Activated naive CD4-positive, alpha-beta T cell treated with anti-CD3 and anti-CD28 coated beads, Interleukin-2, amount 50 U/mL, for 24 hours (primary cell): ENCODE measurements around the gene TBC1D23.
A peak's percentile ranks its signal among the peaks of the same experiment; 100 is the strongest.
"Not testable (repeated sequence)": the region's sequence is repeated elsewhere in the genome, so short reads cannot be mapped to it uniquely, and the experiment has no call there.

Experiments
- H3K27ac Mint-ChIP-seq: one replicate; pipeline ENCODE4 v1.8.0; 2021; ENCODE audit warnings: mild to moderate bottlenecking, mixed read lengths
- H3K27me3 Mint-ChIP-seq: one replicate; pipeline ENCODE4 v1.8.0; 2021; ENCODE audit warnings: mixed read lengths
- H3K36me3 Mint-ChIP-seq: one replicate; pipeline ENCODE4 v1.8.0; 2021; ENCODE audit warnings: mixed read lengths
- H3K4me1 Mint-ChIP-seq: one replicate; pipeline ENCODE4 v1.8.0; 2021; ENCODE audit warnings: mixed read lengths
- H3K4me3 Mint-ChIP-seq: one replicate; pipeline ENCODE4 v1.8.0; 2021; ENCODE audit warnings: mild to moderate bottlenecking, mixed read lengths
- H3K9me3 Mint-ChIP-seq: one replicate; pipeline ENCODE4 v1.8.0; 2021; ENCODE audit warnings: mixed read lengths

TBC1D23 gene

DNA sequence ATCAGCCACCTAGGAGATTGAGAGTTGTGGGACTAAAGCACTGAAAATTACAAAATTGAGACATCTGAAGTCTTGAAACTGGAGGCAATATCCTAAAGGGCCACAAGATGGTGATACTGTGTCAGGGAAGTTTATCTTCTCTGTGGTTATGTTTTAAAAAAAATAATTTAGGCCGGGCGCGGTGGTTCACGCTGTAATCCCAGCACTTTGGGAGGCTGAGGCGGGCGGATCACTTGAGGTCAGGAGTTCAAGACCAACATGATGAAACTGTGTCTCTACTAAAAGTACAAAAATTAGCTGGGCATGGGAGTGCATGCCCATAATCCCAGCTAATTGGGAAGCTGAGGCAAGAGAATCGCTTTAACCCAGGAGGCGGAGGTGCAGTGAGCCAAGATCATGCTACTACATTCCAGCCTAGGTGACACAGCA, 55.9 kb downstream of the TBC1D23 start:
- Mint-ChIP-seq H3K9me3 (no peaks in the 10 kb centered on the region), H3K4me1 (peaks cover 20% of the 10 kb centered on the region), H3K4me3 (peak overlapping the region; percentile 19), H3K27ac (peak overlapping the region; percentile 35), H3K27me3 (no peaks in the 10 kb centered on the region), H3K36me3 (peaks cover 4% of the 10 kb centered on the region)

- peaks cover 20% of the 10 kb centered on the region for H3K4me1 Mint-ChIP-seq
- no peaks in the 10 kb centered on the region for H3K27me3 Mint-ChIP-seq
- no peaks in the 10 kb centered on the region for H3K9me3 Mint-ChIP-seq
- peak overlapping the region; percentile 12 for H3K4me3 Mint-ChIP-seq
- peaks cover 4% of the 10 kb centered on the region for H3K36me3 Mint-ChIP-seq
- H3K27ac Mint-ChIP-seq, result no peak overlapping the region
Measured at GRCh38 chr3:100317912-100318311, 57.1 kb downstream of the TBC1D23 start.

DNA sequence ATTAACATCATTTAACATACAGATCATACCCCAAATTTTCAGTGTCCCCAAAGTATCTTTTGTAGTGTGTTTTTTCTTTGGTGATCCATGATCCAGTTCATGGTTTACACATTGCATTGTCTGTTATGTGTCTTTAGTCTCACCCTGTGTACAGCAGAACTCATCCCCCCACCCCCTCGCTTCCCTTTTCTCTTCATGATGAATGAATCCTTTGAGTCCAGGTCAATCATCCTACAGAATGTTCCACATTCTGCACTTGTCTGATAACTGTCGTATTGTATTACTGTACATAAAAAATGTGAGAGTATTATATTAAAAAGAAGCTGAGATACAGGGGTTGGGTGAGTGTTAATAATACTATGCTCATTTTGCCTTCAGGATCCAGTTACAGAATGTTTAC, 59.2 kb downstream of the TBC1D23 start:
- H3K36me3 Mint-ChIP-seq, result peaks cover 4% of the 10 kb centered on the region
- no peak overlapping the region for H3K27ac Mint-ChIP-seq

GRCh38 chr3:100324044-100324443, 63.3 kb downstream of the TBC1D23 start:
- no peak overlapping the region for H3K27ac Mint-ChIP-seq
- no peaks in the 10 kb centered on the region for H3K4me1 Mint-ChIP-seq
- no peaks in the 10 kb centered on the region for H3K9me3 Mint-ChIP-seq
- no peaks in the 10 kb centered on the region for H3K27me3 Mint-ChIP-seq
- no peak overlapping the region for H3K4me3 Mint-ChIP-seq
- H3K36me3 Mint-ChIP-seq, result peaks cover 13% of the 10 kb centered on the region

More for the DNA sequence above, 59.2 kb downstream of the TBC1D23 start:
- Mint-ChIP-seq H3K4me3 (no peak overlapping the region), H3K27me3 (no peaks in the 10 kb centered on the region), H3K9me3 (no peaks in the 10 kb centered on the region), H3K4me1 (peaks cover 20% of the 10 kb centered on the region)

DNA sequence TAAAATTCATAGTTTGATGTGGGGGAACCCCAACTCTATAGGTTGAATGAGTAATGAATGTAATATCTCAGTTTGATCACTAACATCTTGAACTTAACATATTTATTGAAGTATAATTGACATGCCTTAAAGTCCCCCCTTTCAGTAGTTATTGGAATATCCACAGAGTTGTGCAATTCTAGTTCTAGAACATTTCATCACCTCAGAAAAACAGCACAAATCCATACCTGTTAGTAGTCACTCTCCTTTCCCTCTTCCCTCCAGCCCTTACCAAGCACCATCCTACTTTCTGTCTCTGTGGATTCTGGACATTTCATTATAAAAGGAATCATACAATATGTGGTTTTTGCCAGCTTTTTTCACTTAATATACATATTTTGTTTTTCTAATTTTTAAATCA, 65.0 kb downstream of the TBC1D23 start:
- Mint-ChIP-seq H3K27ac (no peak overlapping the region), H3K27me3 (no peaks in the 10 kb centered on the region), H3K4me3 (no peak overlapping the region), H3K36me3 (peaks cover 9% of the 10 kb centered on the region), H3K9me3 (no peaks in the 10 kb centered on the region), H3K4me1 (no peaks in the 10 kb centered on the region)

- not testable (repeated sequence) for H3K36me3 Mint-ChIP-seq, H3K27me3 Mint-ChIP-seq, H3K4me3 Mint-ChIP-seq, H3K27ac Mint-ChIP-seq, H3K9me3 Mint-ChIP-seq, H3K4me1 Mint-ChIP-seq
Measured at GRCh38 chr3:100327377-100327776, 66.6 kb downstream of the TBC1D23 start.

GRCh38 chr3:100329800-100330489, 69.2 kb downstream of the TBC1D23 start:
- Mint-ChIP-seq H3K9me3 (no peaks in the 10 kb centered on the region), H3K4me1 (peaks cover 6% of the 10 kb centered on the region), H3K27me3 (no peaks in the 10 kb centered on the region), H3K27ac (no peak overlapping the region), H3K36me3 (peaks cover 9% of the 10 kb centered on the region), H3K4me3 (no peak overlapping the region)

DNA sequence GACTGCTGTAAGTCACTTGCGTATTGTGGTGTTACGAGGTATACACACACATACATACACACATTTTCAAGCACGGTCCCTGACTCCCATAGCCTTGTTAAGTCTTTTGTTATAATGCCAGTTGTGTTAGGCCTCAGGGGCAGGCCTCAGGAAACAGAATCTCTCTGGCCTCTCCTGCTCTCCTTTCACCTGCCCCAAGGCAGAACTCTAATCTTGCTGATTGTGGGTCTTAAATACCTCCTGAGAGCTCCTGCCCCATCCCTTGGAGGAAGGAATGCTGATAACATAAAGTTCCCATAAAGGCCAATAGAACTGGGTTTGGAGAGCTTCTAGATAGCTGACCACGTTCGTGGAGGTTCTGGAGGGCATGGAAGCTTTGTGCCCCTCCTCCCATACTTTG, 69.9 kb downstream of the TBC1D23 start:
- peaks cover 9% of the 10 kb centered on the region for H3K36me3 Mint-ChIP-seq
- H3K4me3 Mint-ChIP-seq, result no peak overlapping the region
- peaks cover 13% of the 10 kb centered on the region for H3K4me1 Mint-ChIP-seq
- H3K9me3 Mint-ChIP-seq, result no peaks in the 10 kb centered on the region
- H3K27ac Mint-ChIP-seq, result no peak overlapping the region
- H3K27me3 Mint-ChIP-seq, result no peaks in the 10 kb centered on the region

DNA sequence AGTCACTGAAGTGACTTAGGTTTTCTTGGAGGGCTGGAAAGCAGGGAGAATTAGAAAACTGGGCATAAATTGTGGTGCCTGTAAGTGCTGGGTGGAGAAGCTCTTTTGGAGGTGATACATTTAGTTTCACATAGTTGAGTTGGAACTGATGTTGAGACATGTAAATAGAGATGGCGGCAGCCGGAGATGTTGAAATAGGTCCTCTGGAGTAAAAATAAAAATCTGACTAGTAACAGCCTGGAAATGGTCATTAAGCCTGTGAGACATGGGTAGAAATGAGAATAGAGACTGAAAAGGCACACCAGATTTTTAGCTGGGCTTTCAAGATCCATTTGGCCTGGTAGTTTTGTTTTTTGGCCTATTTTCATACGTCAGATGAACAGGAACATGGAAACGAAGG, 70.9 kb downstream of the TBC1D23 start:
- Mint-ChIP-seq H3K27ac (no peak overlapping the region), H3K27me3 (no peaks in the 10 kb centered on the region), H3K4me3 (no peak overlapping the region), H3K36me3 (peaks cover 6% of the 10 kb centered on the region), H3K4me1 (peaks cover 22% of the 10 kb centered on the region), H3K9me3 (no peaks in the 10 kb centered on the region)

GRCh38 chr3:100333051-100333450, 72.3 kb downstream of the TBC1D23 start:
- Mint-ChIP-seq H3K27me3 (no peaks in the 10 kb centered on the region), H3K36me3 (no peaks in the 10 kb centered on the region), H3K4me3 (no peak overlapping the region), H3K9me3 (no peaks in the 10 kb centered on the region), H3K27ac (no peak overlapping the region), H3K4me1 (peaks cover 22% of the 10 kb centered on the region)

GRCh38 chr3:100333970-100334487, 73.2 kb downstream of the TBC1D23 start:
- H3K4me3 Mint-ChIP-seq, result peak overlapping the region; percentile 83
- H3K4me1 Mint-ChIP-seq, result peaks cover 22% of the 10 kb centered on the region
- H3K27me3 Mint-ChIP-seq, result no peaks in the 10 kb centered on the region
- no peaks in the 10 kb centered on the region for H3K36me3 Mint-ChIP-seq
- no peaks in the 10 kb centered on the region for H3K9me3 Mint-ChIP-seq
- peak overlapping the region; percentile 71 for H3K27ac Mint-ChIP-seq

GRCh38 chr3:100334488-100335351, 73.9 kb downstream of the TBC1D23 start, which contains the start of gene NIT2:
Gene NIT2, plus strand, starts transcription at chr3:100334757. Its CDS starts 35 bp downstream, at chr3:100334792.
- peaks cover 22% of the 10 kb centered on the region for H3K4me1 Mint-ChIP-seq
- peak within 1 kb of the TSS; percentile 94 for H3K4me3 Mint-ChIP-seq
- no peaks in the 10 kb centered on the region for H3K36me3 Mint-ChIP-seq
- peak within 1 kb of the TSS; percentile 99 for H3K27ac Mint-ChIP-seq
- H3K27me3 Mint-ChIP-seq, result no peaks in the 10 kb centered on the region
- no peaks in the 10 kb centered on the region for H3K9me3 Mint-ChIP-seq

- H3K4me3 Mint-ChIP-seq, result peak overlapping the region; percentile 94
- H3K4me1 Mint-ChIP-seq, result peaks cover 22% of the 10 kb centered on the region
- H3K27me3 Mint-ChIP-seq, result no peaks in the 10 kb centered on the region
- H3K36me3 Mint-ChIP-seq, result no peaks in the 10 kb centered on the region
- H3K9me3 Mint-ChIP-seq, result no peaks in the 10 kb centered on the region
- peak overlapping the region; percentile 99 for H3K27ac Mint-ChIP-seq
Measured at GRCh38 chr3:100335434-100335833, 74.6 kb downstream of the TBC1D23 start.

DNA sequence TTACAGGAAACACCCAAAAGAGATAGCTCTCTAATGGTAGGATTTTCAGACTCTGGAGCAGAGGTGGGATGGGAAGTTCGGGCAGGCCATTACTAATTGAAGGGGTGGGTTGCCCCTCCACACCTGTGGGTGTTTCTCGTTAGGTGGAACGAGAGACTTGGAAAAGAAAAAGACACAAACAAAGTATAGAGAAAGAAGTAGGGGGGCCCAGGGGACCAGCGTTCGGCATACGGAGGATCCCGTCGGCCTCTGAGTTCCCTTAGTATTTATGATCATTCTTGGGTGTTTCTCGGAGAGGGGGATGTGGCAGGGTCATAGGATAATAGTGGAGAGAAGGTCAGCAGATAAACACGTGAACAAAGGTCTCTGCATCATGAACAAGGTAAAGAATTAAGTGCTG, 75.4 kb downstream of the TBC1D23 start:
- H3K27ac Mint-ChIP-seq, result peak overlapping the region; percentile 83
- H3K4me1 Mint-ChIP-seq, result peaks cover 26% of the 10 kb centered on the region
- not testable (repeated sequence) for H3K36me3 Mint-ChIP-seq, H3K9me3 Mint-ChIP-seq, H3K27me3 Mint-ChIP-seq
- H3K4me3 Mint-ChIP-seq, result peak overlapping the region; percentile 94

GRCh38 chr3:100338911-100339310, 78.1 kb downstream of the TBC1D23 start:
- H3K36me3 Mint-ChIP-seq, result peaks cover 15% of the 10 kb centered on the region
- H3K9me3 Mint-ChIP-seq, result no peaks in the 10 kb centered on the region
- no peaks in the 10 kb centered on the region for H3K27me3 Mint-ChIP-seq
- H3K4me1 Mint-ChIP-seq, result peaks cover 42% of the 10 kb centered on the region
- peak overlapping the region; percentile 24 for H3K27ac Mint-ChIP-seq
- no peak overlapping the region for H3K4me3 Mint-ChIP-seq

- Mint-ChIP-seq H3K4me3 (no peak overlapping the region), H3K36me3 (peaks cover 15% of the 10 kb centered on the region), H3K9me3 (no peaks in the 10 kb centered on the region), H3K27me3 (no peaks in the 10 kb centered on the region), H3K4me1 (peaks cover 49% of the 10 kb centered on the region), H3K27ac (no peak overlapping the region)
Measured at GRCh38 chr3:100339786-100340185, 79.0 kb downstream of the TBC1D23 start.
